ENCODE data around the gene GOLM1. TPM values are rescaled to one million over a fixed set of nuclear protein-coding genes. Genes with fewer than 3 reads are reported as not detected.

GOLM1 gene
- total and polyA plus RNA-seq, 2 of the 4 experiments (the other 2 are of a cell fraction), result 54.8 to 59.2 TPM

GRCh38 chr9:85994191-85994590 is 105.2 kb downstream of the GOLM1 start:
- WGBS, 2 experiments (ENCODE audit: extremely low coverage in 2 of 2, insufficient read length in 1 of 2), result no CpG with 5 or more reads among the region's 2 CpGs
- H3K79me1 ChIP-seq (ENCODE audit: low read depth in 1 of 2, low read length in 2 of 2), result peaks cover 8 to 10% of the 10 kb centered on the region in 2 experiments
- H2AFZ ChIP-seq (replicated peaks; ENCODE audit: low read length, poor library complexity), result no peak overlapping the region
- no peak overlapping the region for H3K4ac ChIP-seq (ENCODE audit: low read depth, low read length)
- H3K4me3 ChIP-seq (ENCODE audit: insufficient read depth, low read depth, low read length), result no peak overlapping the region
- no peak overlapping the region for H3K18ac ChIP-seq (ENCODE audit: low read depth, low read length)
- no peak overlapping the region for H4K91ac ChIP-seq (ENCODE audit: insufficient read depth, low read depth, low read length)
- no peak overlapping the region for H3K9ac ChIP-seq (ENCODE audit: low read depth, low read length)
- H2BK120ac ChIP-seq (ENCODE audit: low read depth, low read length), result no peak overlapping the region
- no peak overlapping the region for H3K27ac ChIP-seq (ENCODE audit: insufficient read depth, low read length)
- BruUV-seq (replicated peaks), result no TSS peak
- no peak overlapping the region for H3K23ac ChIP-seq (ENCODE audit: low read depth, low read length)
- no peak overlapping the region for H3K4me2 ChIP-seq (ENCODE audit: low read depth, low read length)
- H2AK5ac ChIP-seq (ENCODE audit: low read depth, low read length), result no peak overlapping the region
- H4K20me1 ChIP-seq (ENCODE audit: insufficient read depth, low read length), result no peaks in the 10 kb centered on the region
- H3K14ac ChIP-seq (replicated peaks; ENCODE audit: low read depth, low read length), result no peak overlapping the region
- H2BK15ac ChIP-seq (ENCODE audit: low read depth, low read length), result no peak overlapping the region
- no peak overlapping the region for H2BK5ac ChIP-seq (ENCODE audit: low read depth, low read length, poor library complexity, severe bottlenecking)
- H3K9me3 ChIP-seq (ENCODE audit: control insufficient read depth, insufficient read depth, low read length), result no peaks in the 10 kb centered on the region
- CTCF ChIA-PET, result interaction anchor here (0.6 kb wide), 1 partner anchor 12 kb away, joined by 3 read pairs; no protein-coding TSS in a partner anchor
- POLR2A ChIA-PET (ENCODE audit: unreplicated experiment), result no interaction called here
- TF ChIP-seq USF2 (IDR thresholded peaks at IDR 0.05; ENCODE audit: low read depth, low read length), result no peak
- no peak for TF ChIP-seq BHLHE40 (IDR thresholded peaks at IDR 0.05; ENCODE audit: low read depth, low read length)
- no peak for TF ChIP-seq MAZ (IDR thresholded peaks at IDR 0.05; ENCODE audit: borderline replicate concordance, low read depth, low read length)
- TF ChIP-seq CEBPB (IDR thresholded peaks at IDR 0.05; ENCODE audit: low read depth, low read length), result peak; percentile 63
- no peak for TF ChIP-seq FOS (IDR thresholded peaks at IDR 0.05; ENCODE audit: low read depth, low read length)
- peaks cover 3% of the 10 kb centered on the region; the same call in 1 of the 2 replicates for H3K9me1 ChIP-seq (ENCODE audit: insufficient read depth, low read length)
- H3K56ac ChIP-seq (ENCODE audit: extremely low read depth, insufficient read depth, low read length), result no peak overlapping the region
- in situ Hi-C loops (cut with MboI; ENCODE audit: low sequenced_read_pairs) (no loop called here), intact Hi-C loops (cut with micrococcal nuclease) (no loop called here), dilution Hi-C loops (cut with HindIII; ENCODE audit: low sequenced_read_pairs, unreplicated experiment) (no loop called here)
- H2AK9ac ChIP-seq (replicated peaks; ENCODE audit: low read depth, low read length, poor library complexity), result no peak overlapping the region
- H3K36me3 ChIP-seq (ENCODE audit: control insufficient read depth, insufficient read depth, low read length), result peaks cover 13% of the 10 kb centered on the region
- H3K27me3 ChIP-seq (ENCODE audit: control insufficient read depth, insufficient read depth, low read length), result no peaks in the 10 kb centered on the region
- H4K8ac ChIP-seq (ENCODE audit: low read depth in 2 of 2, low read length in 2 of 2), result no peak overlapping the region
- no peaks in the 10 kb centered on the region for H3K4me1 ChIP-seq (ENCODE audit: control insufficient read depth, insufficient read depth, low read length)
- no peak for DNase-seq
- H2BK20ac ChIP-seq (ENCODE audit: low read depth, low read length), result no peak overlapping the region
- ATAC-seq (ENCODE audit: low read depth), result no peak
- H4K5ac ChIP-seq (ENCODE audit: low read depth, low read length), result no peak overlapping the region

Data from IMR-90 (cell line).